Suprapubic skin (tissue), 4 donors: ENCODE results near the gene EID2. TPM values are rescaled to one million over a fixed set of nuclear protein-coding genes. Genes with fewer than 3 reads are reported as not detected.

ENCODE experiments used
- DNase-seq, 2 donors: peaks; one replicate each; pipeline ENCODE4 v3.0.0-alpha.2; 2019; ENCODE audit warnings: low spot score in 2 of 2
- H3K27ac ChIP-seq: fragments of 200-600 bp; sonication (generic); one replicate; pipeline ENCODE4 v1.5.1; 2019
- H3K27me3 ChIP-seq: fragments of 200-600 bp; sonication (generic); one replicate; pipeline ENCODE4 v1.5.1; 2019
- H3K36me3 ChIP-seq: fragments of 200-600 bp; sonication (generic); one replicate; pipeline ENCODE4 v1.5.1; 2019
- H3K4me1 ChIP-seq: fragments of 200-600 bp; sonication (generic); one replicate; pipeline ENCODE4 v1.5.1; 2019
- H3K4me3 ChIP-seq: fragments of 200-600 bp; sonication (generic); one replicate; pipeline ENCODE4 v1.5.1; 2019; ENCODE audit warnings: mild to moderate bottlenecking
- H3K9me3 ChIP-seq: fragments of 200-600 bp; sonication (generic); one replicate; pipeline ENCODE4 v1.5.1; 2019
- CTCF ChIP-seq, 2 donors: fragments of 200-600 bp in 1 of 2; fragments of 450-650 bp in 1 of 2; sonication (generic) in 1 of 2; IDR thresholded peaks; one replicate each; pipeline ENCODE4 v1.5.1; 2016 to 2019; ENCODE audit warnings: antibody characterized with exemption in 2 of 2, mild to moderate bottlenecking in 1 of 2, moderate library complexity in 1 of 2
- EP300 ChIP-seq: sonication (generic); formaldehyde crosslinking; IDR thresholded peaks from one replicate; pipeline ENCODE4 v1.6.1; 2017; ENCODE audit warnings: antibody characterized with exemption
- POLR2A ChIP-seq, 2 donors: fragments of 450-650 bp; IDR thresholded peaks; one replicate each; pipeline ENCODE4 v1.6.1; 2017; ENCODE audit warnings: antibody characterized with exemption in 2 of 2, mild to moderate bottlenecking in 2 of 2, moderate library complexity in 2 of 2
- POLR2AphosphoS5 ChIP-seq, 3 donors: sonication (generic); formaldehyde crosslinking; IDR thresholded peaks; one replicate each; pipeline ENCODE4 v1.6.1; 2017; ENCODE audit warnings: antibody characterized with exemption in 3 of 3
- WGBS: methylation state at CpG from one replicate; pipeline ENCODE4 v1.1.5; 2018; 5-methylcytosine and 5-hydroxymethylcytosine counted together
- total RNA-seq, 4 donors: library from RNA; depleted of rRNA; stranded (reverse); fragments of >200 nt; gene quantifications; one replicate each; pipeline ENCODE4 v1.1.0, GENCODE V29; 2016

The EID2 gene
- total RNA-seq, 4 donors from 2014 or later: 7.5 to 14.5 (median 12.1) TPM

- peaks cover 6% of the 10 kb centered on the region for H3K27me3 ChIP-seq
- H3K4me3 ChIP-seq: no peak overlapping the region
- DNase-seq: no peak
- H3K27ac ChIP-seq: no peak overlapping the region
- H3K36me3 ChIP-seq: no peaks in the 10 kb centered on the region
- 51% methylated on average over 4 of the region's 4 CpGs for WGBS
- TF ChIP-seq POLR2A (IDR thresholded peaks at IDR 0.05) (no peak), CTCF (IDR thresholded peaks at IDR 0.05) (no peak), EP300 (no peak), POLR2AphosphoS5 (IDR thresholded peaks at IDR 0.05) (no peak)
- no peaks in the 10 kb centered on the region for H3K9me3 ChIP-seq
- H3K4me1 ChIP-seq: no peaks in the 10 kb centered on the region
These were observed 42.5 kb upstream of the EID2 start for GRCh38 chr19:39582442-39582841.

- Histone ChIP-seq H3K4me1 (no peaks in the 10 kb centered on the region), H3K36me3 (no peaks in the 10 kb centered on the region), H3K27ac (no peak overlapping the region), H3K27me3 (peaks cover 19% of the 10 kb centered on the region), H3K4me3 (no peak overlapping the region), H3K9me3 (no peaks in the 10 kb centered on the region)
- 66% methylated on average over 3 of the region's 3 CpGs for WGBS
- TF ChIP-seq POLR2AphosphoS5 (IDR thresholded peaks at IDR 0.05) (no peak), POLR2A (IDR thresholded peaks at IDR 0.05) (no peak), CTCF (IDR thresholded peaks at IDR 0.05) (no peak)
- no peak for DNase-seq
These were observed 28.6 kb upstream of the EID2 start for GRCh38 chr19:39568604-39569003.

- no peaks in the 10 kb centered on the region for H3K4me1 ChIP-seq
- 41% methylated on average over 3 of the region's 3 CpGs for WGBS
- H3K36me3 ChIP-seq: no peaks in the 10 kb centered on the region
- H3K9me3 ChIP-seq: no peaks in the 10 kb centered on the region
- no peak overlapping the region for H3K4me3 ChIP-seq
- DNase-seq: no peak
- TF ChIP-seq CTCF (IDR thresholded peaks at IDR 0.05) (no peak), POLR2AphosphoS5 (IDR thresholded peaks at IDR 0.05) (no peak), POLR2A (IDR thresholded peaks at IDR 0.05) (no peak), EP300 (no peak)
- no peak overlapping the region for H3K27ac ChIP-seq
- H3K27me3 ChIP-seq: peaks cover 19% of the 10 kb centered on the region
These were observed 26.1 kb upstream of the EID2 start for GRCh38 chr19:39566064-39566463.

- TF ChIP-seq POLR2AphosphoS5 (IDR thresholded peaks at IDR 0.05): no peak
- TF ChIP-seq POLR2A (IDR thresholded peaks at IDR 0.05): no peak
- TF ChIP-seq CTCF (IDR thresholded peaks at IDR 0.05): no peak
- no peak for TF ChIP-seq EP300
- Histone ChIP-seq H3K4me1 (no peaks in the 10 kb centered on the region), H3K36me3 (no peaks in the 10 kb centered on the region), H3K27ac (no peak overlapping the region), H3K27me3 (peaks cover 10% of the 10 kb centered on the region), H3K4me3 (no peak overlapping the region), H3K9me3 (no peaks in the 10 kb centered on the region)
- DNase-seq: no peak
- 61% methylated on average over 2 of the region's 2 CpGs for WGBS
These were observed 23.4 kb upstream of the EID2 start for GRCh38 chr19:39563408-39563807.

GRCh38 chr19:39558624-39559117 lies 18.7 kb upstream of the EID2 start:
- WGBS: 61% methylated on average over 6 of the region's 6 CpGs
- Histone ChIP-seq H3K4me1 (no peaks in the 10 kb centered on the region), H3K36me3 (no peaks in the 10 kb centered on the region), H3K27ac (no peak overlapping the region), H3K27me3 (no peaks in the 10 kb centered on the region), H3K9me3 (no peaks in the 10 kb centered on the region), H3K4me3 (no peak overlapping the region)
- DNase-seq: no peak
- no peak for TF ChIP-seq CTCF (IDR thresholded peaks at IDR 0.05)
- TF ChIP-seq POLR2A (IDR thresholded peaks at IDR 0.05): no peak
- no peak for TF ChIP-seq POLR2AphosphoS5 (IDR thresholded peaks at IDR 0.05)
- TF ChIP-seq EP300: no peak
